Type B pancreatic cell (in vitro differentiated cells): ENCODE data around the gene ANKMY2. TPM values are rescaled to one million over a fixed set of nuclear protein-coding genes. Genes with fewer than 3 reads are reported as not detected.

Experiments used
- DNase-seq: peaks from one replicate; pipeline ENCODE4 v3.0.0; 2021; ENCODE audit warnings: mixed read lengths; ENCODE audit not compliant: unreplicated experiment; ENCODE audit errors: extremely low spot score
- H3K27ac Mint-ChIP-seq: 2 replicates; pipeline ENCODE4 v1.8.0; 2021; ENCODE audit warnings: mild to moderate bottlenecking, mixed read lengths
- H3K27me3 Mint-ChIP-seq: 2 replicates; pipeline ENCODE4 v1.8.0; 2021; ENCODE audit warnings: mixed read lengths
- H3K36me3 Mint-ChIP-seq: 2 replicates; pipeline ENCODE4 v1.8.0; 2021; ENCODE audit warnings: mixed read lengths
- H3K4me1 Mint-ChIP-seq: one replicate; pipeline ENCODE4 v1.8.0; 2021; ENCODE audit warnings: mixed read lengths; ENCODE audit not compliant: unreplicated experiment
- H3K4me3 Mint-ChIP-seq: 2 replicates; pipeline ENCODE4 v1.8.0; 2021; ENCODE audit warnings: mild to moderate bottlenecking, mixed read lengths
- H3K9me3 Mint-ChIP-seq: 2 replicates; pipeline ENCODE4 v1.8.0; 2021; ENCODE audit warnings: mixed read lengths
- CTCF ChIP-seq: fragments of 200-600 bp; sonication (generic); conservative IDR thresholded peaks from 2 replicates; pipeline ENCODE4 v1.5.0; 2021; ENCODE audit warnings: antibody characterized with exemption, mild to moderate bottlenecking
- total RNA-seq: library from RNA; stranded (reverse); gene quantifications from 2 replicates; pipeline ENCODE4 v1.2.1, GENCODE V29; 2021; ENCODE audit warnings: low replicate concordance

ANKMY2 gene
- total RNA-seq, 1 donor from 2014 or later: 21.5 TPM

GRCh38 chr7:16592395-16592794 lies 53.2 kb downstream of the ANKMY2 start:
- Mint-ChIP-seq H3K4me1 (no peaks in the 10 kb centered on the region), H3K9me3 (no peaks in the 10 kb centered on the region)

DNA sequence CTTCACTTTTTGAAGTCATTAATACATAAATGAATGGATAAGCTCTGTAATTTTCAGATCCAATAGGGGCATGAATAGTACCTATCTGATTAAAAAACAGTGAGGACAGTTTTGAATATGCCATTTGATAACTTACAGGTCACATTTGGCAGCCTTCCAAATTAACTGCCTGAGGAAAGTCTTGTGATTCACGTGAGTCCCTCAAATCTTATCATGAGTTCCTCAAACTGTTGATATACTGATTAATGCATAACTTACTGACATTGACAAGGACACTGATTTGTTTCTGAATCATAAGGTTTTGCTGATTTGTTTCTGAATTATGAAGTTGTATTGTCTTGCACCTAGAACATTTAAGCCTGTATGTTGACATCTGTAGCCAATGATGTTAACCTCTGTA lies 55.1 kb downstream of the ANKMY2 start:
- H3K4me3 Mint-ChIP-seq: no peak overlapping the region

More at GRCh38 chr7:16592395-16592794, 53.2 kb downstream of the ANKMY2 start:
- H3K27ac Mint-ChIP-seq: no peak overlapping the region
- no peak overlapping the region for H3K4me3 Mint-ChIP-seq
- H3K36me3 Mint-ChIP-seq: no peaks in the 10 kb centered on the region
- no peaks in the 10 kb centered on the region for H3K27me3 Mint-ChIP-seq
- TF ChIP-seq CTCF: no peak
- no peak for DNase-seq

DNA sequence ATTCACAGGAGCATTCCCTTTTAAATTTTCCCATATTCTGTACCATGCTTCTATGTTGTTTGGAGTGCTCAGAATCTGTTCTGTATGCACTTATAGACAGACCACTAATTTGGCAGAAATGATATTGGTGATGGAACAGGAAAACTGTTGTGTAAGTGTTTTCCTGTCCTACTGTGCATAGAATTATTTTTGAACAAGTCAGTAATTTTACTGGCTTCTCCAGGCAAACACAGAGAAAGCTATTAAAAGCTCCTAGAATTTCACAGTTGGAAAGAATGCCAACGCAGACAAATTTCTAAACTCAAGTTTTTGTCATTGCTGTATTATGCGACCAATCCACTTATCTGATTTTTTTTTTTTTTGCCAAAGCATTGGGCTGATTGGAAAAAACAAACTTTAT lies 55.7 kb downstream of the ANKMY2 start:
- no peak overlapping the region for H3K4me3 Mint-ChIP-seq
- H3K4me1 Mint-ChIP-seq: no peaks in the 10 kb centered on the region
- no peaks in the 10 kb centered on the region for H3K27me3 Mint-ChIP-seq
- no peak overlapping the region for H3K27ac Mint-ChIP-seq
- no peaks in the 10 kb centered on the region for H3K36me3 Mint-ChIP-seq
- TF ChIP-seq CTCF: no peak
- DNase-seq: no peak
- no peaks in the 10 kb centered on the region for H3K9me3 Mint-ChIP-seq

More for the DNA sequence above, 55.1 kb downstream of the ANKMY2 start:
- no peak for DNase-seq
- H3K36me3 Mint-ChIP-seq: no peaks in the 10 kb centered on the region
- no peak overlapping the region for H3K27ac Mint-ChIP-seq
- H3K4me1 Mint-ChIP-seq: no peaks in the 10 kb centered on the region
- TF ChIP-seq CTCF: no peak
- H3K27me3 Mint-ChIP-seq: no peaks in the 10 kb centered on the region
- no peaks in the 10 kb centered on the region for H3K9me3 Mint-ChIP-seq

DNA sequence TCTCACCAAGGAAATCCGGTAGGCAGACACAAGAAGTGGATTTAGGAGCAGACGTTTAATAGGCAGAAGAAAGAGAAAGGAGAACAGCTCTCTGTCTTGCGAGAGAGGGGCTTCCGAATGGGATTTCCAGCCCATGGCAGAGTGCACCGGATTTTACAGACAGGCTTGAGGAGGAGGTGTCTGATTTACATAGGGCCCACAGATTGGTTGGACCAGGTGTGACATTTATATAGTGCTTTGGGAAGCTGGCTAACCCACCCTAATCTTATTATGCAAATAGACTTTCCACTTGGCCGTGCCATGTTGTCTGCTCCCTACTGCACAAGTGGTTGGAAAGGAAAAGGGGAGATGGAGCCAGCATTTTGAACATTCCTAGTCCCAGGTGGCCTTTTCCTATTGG lies 57.8 kb downstream of the ANKMY2 start:
- Mint-ChIP-seq H3K4me3 (no peak overlapping the region), H3K4me1 (no peaks in the 10 kb centered on the region), H3K27ac (no peak overlapping the region)

GRCh38 chr7:16587129-16587528 lies 58.4 kb downstream of the ANKMY2 start:
- TF ChIP-seq CTCF: no peak
- H3K4me3 Mint-ChIP-seq: no peak overlapping the region

More for the DNA sequence above, 57.8 kb downstream of the ANKMY2 start:
- Mint-ChIP-seq H3K9me3 (no peaks in the 10 kb centered on the region), H3K36me3 (no peaks in the 10 kb centered on the region), H3K27me3 (no peaks in the 10 kb centered on the region)
- TF ChIP-seq CTCF: no peak
- DNase-seq: no peak

More at GRCh38 chr7:16587129-16587528, 58.4 kb downstream of the ANKMY2 start:
- Mint-ChIP-seq H3K4me1 (no peaks in the 10 kb centered on the region), H3K27ac (no peak overlapping the region), H3K27me3 (no peaks in the 10 kb centered on the region), H3K36me3 (no peaks in the 10 kb centered on the region), H3K9me3 (no peaks in the 10 kb centered on the region)
- DNase-seq: no peak
